Measurements from ENCODE around the gene ADCY4. TPM values are rescaled to one million over a fixed set of nuclear protein-coding genes. Genes with fewer than 3 reads are reported as not detected.

Gene ADCY4
- total and polyA plus RNA-seq, 2 of the 13 experiments (the other 11 are each of a cell fraction or from before 2014, with no cell fraction given), result 0.03 TPM; not detected in 1

- TF ChIP-seq U2AF1 (optimal IDR thresholded peaks at IDR 0.05; ENCODE audit: low read depth, low read length) (peak; percentile 5), MAFK (conservative IDR thresholded peaks at IDR 0.05 in 1 of 2, IDR thresholded peaks at IDR 0.05 in 1 of 2; ENCODE audit: low read length in 2 of 2) (peak in 1 of 2 experiments; percentile 13; a peak in 1 of 4 replicates), ZNF83 (CRISPR knock-in tag; IDR thresholded peaks at IDR 0.05; ENCODE audit: borderline replicate concordance) (no peak; the same call in 1 of the 2 replicates), NR2F2 (IDR thresholded peaks at IDR 0.05; ENCODE audit: borderline replicate concordance, low read depth) (no peak; the same call in 1 of the 2 replicates), DBP (CRISPR knock-in tag; IDR thresholded peaks at IDR 0.05; ENCODE audit: not compliant biosample characterization) (peak; percentile 58), JUND (CRISPR knock-in tag; IDR thresholded peaks at IDR 0.05) (no peak), ZNF383 (CRISPR knock-in tag; IDR thresholded peaks at IDR 0.05; ENCODE audit: borderline replicate concordance) (no peak), ZNF720 (CRISPR knock-in tag; IDR thresholded peaks at IDR 0.05) (0 out of 2 replicates have a peak, but pooled peaks have one; percentile 78), ZBTB2 (CRISPR knock-in tag; IDR thresholded peaks at IDR 0.05; ENCODE audit: low read depth) (no peak), MYNN (CRISPR knock-in tag; IDR thresholded peaks at IDR 0.05; ENCODE audit: low read depth) (0 out of 2 replicates have a peak, but pooled peaks have one; percentile 84), ZMAT3 (CRISPR knock-in tag; conservative IDR thresholded peaks at IDR 0.05) (peak; percentile 31; the same call in 1 of the 2 replicates), ZNF367 (CRISPR knock-in tag; IDR thresholded peaks at IDR 0.05; ENCODE audit: borderline replicate concordance) (no peak), CBX2 (IDR thresholded peaks at IDR 0.05; ENCODE audit: low read depth, low read length) (no peak), CBX2 (CRISPR knock-in tag; IDR thresholded peaks at IDR 0.05; ENCODE audit: low read depth) (no peak), ZNF552 (CRISPR knock-in tag; IDR thresholded peaks at IDR 0.05; ENCODE audit: borderline replicate concordance) (0 out of 2 replicates have a peak, but pooled peaks have one; percentile 66), ONECUT2 (CRISPR knock-in tag; IDR thresholded peaks at IDR 0.05) (no peak), NFIB (CRISPR knock-in tag; IDR thresholded peaks at IDR 0.05; ENCODE audit: borderline replicate concordance) (no peak), ZNF569 (CRISPR knock-in tag; IDR thresholded peaks at IDR 0.05; ENCODE audit: borderline replicate concordance) (no peak), ZNF335 (CRISPR knock-in tag; IDR thresholded peaks at IDR 0.05) (peak; percentile 71; the same call in 1 of the 2 replicates), MAX (IDR thresholded peaks at IDR 0.05) (peak; percentile 53), ZEB1 (IDR thresholded peaks at IDR 0.05; ENCODE audit: insufficient replicate concordance, low read depth) (peak; percentile 73), HDAC2 (CRISPR knock-in tag; IDR thresholded peaks at IDR 0.05) (peak; percentile 16; the same call in 1 of the 2 replicates), ZFP90 (CRISPR knock-in tag; IDR thresholded peaks at IDR 0.05; ENCODE audit: borderline replicate concordance) (peak; percentile 89), ZNF354B (CRISPR knock-in tag; IDR thresholded peaks at IDR 0.05) (0 out of 2 replicates have a peak, but pooled peaks have one; percentile 69), DRAP1 (CRISPR knock-in tag; IDR thresholded peaks at IDR 0.05) (peak; percentile 70; the same call in 1 of the 2 replicates), MTF2 (CRISPR knock-in tag; IDR thresholded peaks at IDR 0.05; ENCODE audit: borderline replicate concordance) (peak; percentile 97), REPIN1 (CRISPR knock-in tag; IDR thresholded peaks at IDR 0.05; ENCODE audit: borderline replicate concordance, low read depth) (peak; percentile 99; the same call in 1 of the 2 replicates), ZNF570 (CRISPR knock-in tag; IDR thresholded peaks at IDR 0.05; ENCODE audit: borderline replicate concordance) (no peak)
Observed at GRCh38 chr14:24365600-24366412, 30.9 kb upstream of the ADCY4 start (continued).

Measured in HepG2 (cell line).